ENCODE data around the gene ACSS3.

Gene ACSS3

GRCh38 chr12:81187686-81188085 lies 109.8 kb downstream of the ACSS3 start:
- ChIA-PET POLR2A (no interaction called here), CTCF (no interaction called here)
- H3K9me3 ChIP-seq (ENCODE audit: control insufficient read depth, insufficient read depth, low read depth, low read length), result no peaks in the 10 kb centered on the region
- H3K36me3 ChIP-seq (ENCODE audit: control insufficient read depth in 2 of 2, insufficient read depth in 1 of 2, low read length in 2 of 2), result no peaks in the 10 kb centered on the region
- no peaks in the 10 kb centered on the region for H3K4me1 ChIP-seq (ENCODE audit: control insufficient read depth, insufficient read depth, low read length)
- no peak overlapping the region for H3K4me3 ChIP-seq (ENCODE audit: low read depth, low read length)
- H3K27ac ChIP-seq (ENCODE audit: extremely low read depth, low read depth, low read length), result no peak overlapping the region
- TF ChIP-seq ZBTB21 (tag by site-specific recombination; IDR thresholded peaks at IDR 0.05), result no peak
- no peak for TF ChIP-seq ZNF621 (tag by site-specific recombination; IDR thresholded peaks at IDR 0.05)
- TF ChIP-seq, protein P1, sequence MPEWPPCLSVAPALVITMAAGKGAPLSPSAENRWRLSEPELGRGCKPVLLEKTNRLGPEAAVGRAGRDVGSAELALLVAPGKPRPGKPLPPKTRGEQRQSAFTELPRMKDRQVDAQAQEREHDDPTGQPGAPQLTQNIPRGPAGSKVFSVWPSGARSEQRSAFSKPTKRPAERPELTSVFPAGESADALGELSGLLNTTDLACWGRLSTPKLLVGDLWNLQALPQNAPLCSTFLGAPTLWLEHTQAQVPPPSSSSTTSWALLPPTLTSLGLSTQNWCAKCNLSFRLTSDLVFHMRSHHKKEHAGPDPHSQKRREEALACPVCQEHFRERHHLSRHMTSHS (tag by site-specific recombination; IDR thresholded peaks at IDR 0.05), result no peak
- no peak for TF ChIP-seq ZNF510 (tag by site-specific recombination; IDR thresholded peaks at IDR 0.05; ENCODE audit: insufficient replicate concordance)
- TF ChIP-seq TRIM28 (IDR thresholded peaks at IDR 0.05; ENCODE audit: borderline replicate concordance, low read length), result no peak
- TF ChIP-seq PBX3 (CRISPR knock-in tag; IDR thresholded peaks at IDR 0.05), result no peak
- no peak for TF ChIP-seq ZNF24 (tag by site-specific recombination; IDR thresholded peaks at IDR 0.05)
- TF ChIP-seq ZFP41 (tag by site-specific recombination; IDR thresholded peaks at IDR 0.05; ENCODE audit: borderline replicate concordance), result no peak
- TF ChIP-seq HOXC10 (CRISPR knock-in tag; IDR thresholded peaks at IDR 0.05), result no peak
- no peak for TF ChIP-seq YY1 (tag by site-specific recombination; IDR thresholded peaks at IDR 0.05)
- TF ChIP-seq PRDM2 (tag by site-specific recombination; IDR thresholded peaks at IDR 0.05; ENCODE audit: borderline replicate concordance), result no peak

DNA sequence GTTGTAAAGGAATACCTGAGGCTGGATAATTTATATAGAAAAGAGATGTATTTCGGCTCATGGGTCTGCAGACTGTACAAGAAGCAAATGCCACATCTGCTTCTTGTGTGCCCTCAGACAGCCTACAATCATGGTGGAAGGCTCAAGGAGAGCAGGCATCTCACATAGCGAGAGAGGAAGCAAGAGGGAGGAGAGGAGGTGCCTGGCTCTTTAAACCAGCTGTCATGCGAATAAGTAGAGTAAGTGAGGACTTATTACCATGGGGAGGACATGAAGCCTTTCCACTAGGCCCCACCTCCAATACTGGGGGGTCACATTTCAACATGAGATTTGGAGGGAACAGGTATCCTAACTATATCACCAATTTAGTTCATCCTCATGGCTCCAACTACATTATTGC lies 118.7 kb downstream of the ACSS3 start:
- ChIA-PET POLR2A (no interaction called here), CTCF (no interaction called here)
- no peak overlapping the region for H3K4me3 ChIP-seq (ENCODE audit: low read depth, low read length)
- TF ChIP-seq ZNF391 (tag by site-specific recombination; IDR thresholded peaks at IDR 0.05; ENCODE audit: borderline replicate concordance, low read depth) (no peak), ZNF114 (tag by site-specific recombination; IDR thresholded peaks at IDR 0.05) (no peak), BCL11A (tag by site-specific recombination; IDR thresholded peaks at IDR 0.05; ENCODE audit: low read depth) (no peak), ZNF623 (tag by site-specific recombination; IDR thresholded peaks at IDR 0.05) (no peak), ZXDB (tag by site-specific recombination; IDR thresholded peaks at IDR 0.05) (no peak), ZBTB10 (tag by site-specific recombination; IDR thresholded peaks at IDR 0.05) (no peak), TRIM28 (IDR thresholded peaks at IDR 0.05; ENCODE audit: borderline replicate concordance, low read length) (no peak), CTCF (tag by site-specific recombination; IDR thresholded peaks at IDR 0.05) (no peak), ZSCAN16 (tag by site-specific recombination; IDR thresholded peaks at IDR 0.05) (no peak), ZBTB21 (tag by site-specific recombination; IDR thresholded peaks at IDR 0.05) (no peak)
- TF ChIP-seq, protein P2, sequence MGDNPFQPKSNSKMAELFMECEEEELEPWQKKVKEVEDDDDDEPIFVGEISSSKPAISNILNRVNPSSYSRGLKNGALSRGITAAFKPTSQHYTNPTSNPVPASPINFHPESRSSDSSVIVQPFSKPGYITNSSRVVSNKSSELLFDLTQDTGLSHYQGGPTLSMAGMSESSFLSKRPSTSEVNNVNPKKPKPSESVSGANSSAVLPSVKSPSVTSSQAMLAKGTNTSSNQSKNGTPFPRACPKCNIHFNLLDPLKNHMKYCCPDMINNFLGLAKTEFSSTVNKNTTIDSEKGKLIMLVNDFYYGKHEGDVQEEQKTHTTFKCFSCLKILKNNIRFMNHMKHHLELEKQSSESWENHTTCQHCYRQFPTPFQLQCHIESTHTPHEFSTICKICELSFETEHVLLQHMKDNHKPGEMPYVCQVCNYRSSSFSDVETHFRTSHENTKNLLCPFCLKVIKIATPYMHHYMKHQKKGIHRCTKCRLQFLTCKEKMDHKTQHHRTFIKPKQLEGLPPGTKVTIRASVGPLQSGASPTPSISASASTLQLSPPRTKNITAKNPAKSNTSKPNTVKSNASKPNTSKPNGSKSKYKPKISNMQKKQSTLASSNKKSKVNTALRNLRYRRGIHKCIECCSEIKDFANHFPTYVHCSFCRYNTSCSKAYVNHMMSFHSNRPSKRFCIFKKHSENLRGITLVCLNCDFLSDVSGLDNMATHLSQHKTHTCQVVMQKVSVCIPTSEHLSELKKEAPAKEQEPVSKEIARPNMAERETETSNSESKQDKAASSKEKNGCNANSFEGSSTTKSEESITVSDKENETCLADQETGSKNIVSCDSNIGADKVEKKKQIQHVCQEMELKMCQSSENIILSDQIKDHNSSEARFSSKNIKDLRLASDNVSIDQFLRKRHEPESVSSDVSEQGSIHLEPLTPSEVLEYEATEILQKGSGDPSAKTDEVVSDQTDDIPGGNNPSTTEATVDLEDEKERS (tag by site-specific recombination; IDR thresholded peaks at IDR 0.05), result no peak

More for the DNA sequence above, 118.7 kb downstream of the ACSS3 start:
- Histone ChIP-seq H3K36me3 (ENCODE audit: control insufficient read depth in 2 of 2, insufficient read depth in 1 of 2, low read length in 2 of 2) (no peaks in the 10 kb centered on the region), H3K4me1 (ENCODE audit: control insufficient read depth, insufficient read depth, low read length) (no peaks in the 10 kb centered on the region), H3K27ac (ENCODE audit: extremely low read depth, low read depth, low read length) (no peak overlapping the region), H3K9me3 (ENCODE audit: control insufficient read depth, insufficient read depth, low read depth, low read length) (no peaks in the 10 kb centered on the region)
